H1 (cell line): Measurements from ENCODE around the gene TMEM35B. TPM values are rescaled to one million over a fixed set of nuclear protein-coding genes. Genes with fewer than 3 reads are reported as not detected.

Source experiments
- ASH2L ChIP-seq: fragments of 200-600, 300-600 bp; sonication (generic); IDR thresholded peaks from one replicate; pipeline ENCODE4 v1.7.1; 2017; ENCODE audit warnings: low read length
- BRCA1 ChIP-seq: IDR thresholded peaks from 2 replicates; pipeline ENCODE4 v1.6.1; 2012; ENCODE audit warnings: low read depth, low read length, improper control_type of control experiment
- CBX5 ChIP-seq: fragments of 300-800, 300-1000 bp; sonication (generic); IDR thresholded peaks from 2 replicates; pipeline ENCODE4 v1.7.1; 2016; ENCODE audit warnings: antibody characterized with exemption, low read length, low read depth
- CBX8 ChIP-seq: fragments of 300-800, 300-1000 bp; sonication (generic); IDR thresholded peaks from 2 replicates; pipeline ENCODE4 v1.7.1; 2016; ENCODE audit warnings: low read depth, low read length, borderline replicate concordance
- EZH2 ChIP-seq: fragments of 200-600 bp; sonication (generic); IDR thresholded peaks from 2 replicates; pipeline ENCODE4 v1.7.1; 2012; ENCODE audit warnings: low read depth, mild to moderate bottlenecking, moderate library complexity, low read length, inconsistent platforms; ENCODE audit not compliant: severe bottlenecking
- FOSL1 ChIP-seq: IDR thresholded peaks from 2 replicates; pipeline ENCODE4 v1.6.1; 2011; ENCODE audit warnings: mild to moderate bottlenecking, low read depth, low read length, moderate library complexity; ENCODE audit not compliant: insufficient read depth
- GABPA ChIP-seq: IDR thresholded peaks from 2 replicates; pipeline ENCODE4 v1.6.1; 2011; ENCODE audit warnings: mild to moderate bottlenecking, low read length, moderate library complexity, borderline replicate concordance; ENCODE audit not compliant: insufficient read depth
- HDAC2 ChIP-seq, 2 experiments: fragments of 300-600 bp in 1 of 2; sonication (generic) in 1 of 2; IDR thresholded peaks; 2 replicates each; pipeline ENCODE4 v1.6.1; 2011 to 2012; ENCODE audit warnings: low read depth in 2 of 2, low read length in 2 of 2, mild to moderate bottlenecking in 2 of 2, moderate library complexity in 2 of 2, borderline replicate concordance in 1 of 2, inconsistent platforms in 1 of 2
- JUN ChIP-seq: IDR thresholded peaks from 2 replicates; pipeline ENCODE4 v1.6.1; 2011; ENCODE audit warnings: low read depth, mild to moderate bottlenecking, improper control_type of control experiment, low read length
- KDM1A ChIP-seq: fragments of 200-600, 300-600 bp; sonication (generic); IDR thresholded peaks from 2 replicates; pipeline ENCODE4 v1.7.1; 2016; ENCODE audit warnings: mild to moderate bottlenecking, low read length, borderline replicate concordance
- KDM4A ChIP-seq: IDR thresholded peaks from one replicate; pipeline ENCODE4 v1.7.1; 2012; ENCODE audit warnings: low read depth, mild to moderate bottlenecking, moderate library complexity, low read length, inconsistent platforms; ENCODE audit not compliant: severe bottlenecking
- KDM5A ChIP-seq: fragments of 200-600 bp; IDR thresholded peaks from 2 replicates; pipeline ENCODE4 v1.7.1; 2012; ENCODE audit warnings: mild to moderate bottlenecking, low read length, inconsistent platforms, mixed read lengths
- NANOG ChIP-seq: IDR thresholded peaks from 2 replicates; pipeline ENCODE4 v1.6.1; 2011; ENCODE audit warnings: low read length, low read depth, mild to moderate bottlenecking, inconsistent platforms; ENCODE audit not compliant: insufficient read depth, poor library complexity, severe bottlenecking
- NRF1 ChIP-seq: IDR thresholded peaks from 2 replicates; pipeline ENCODE4 v1.6.1; 2011; ENCODE audit warnings: mild to moderate bottlenecking, low read depth, low read length, improper control_type of control experiment
- PHF8 ChIP-seq: fragments of 200-600 bp; sonication (generic); conservative IDR thresholded peaks from 2 replicates; pipeline ENCODE4 v1.7.1; 2012; ENCODE audit warnings: low read depth, mild to moderate bottlenecking, inconsistent platforms, low read length, moderate library complexity
- POLR2A ChIP-seq, 2 experiments: IDR thresholded peaks; 1 replicate in 1 of 2; 2 replicates in 1 of 2; pipeline ENCODE4 v1.6.1; 2011; ENCODE audit warnings: low read depth in 2 of 2, low read length in 2 of 2, mild to moderate bottlenecking in 2 of 2; ENCODE audit errors: control extremely low read depth in 1 of 2
- RBBP5 ChIP-seq: IDR thresholded peaks from 2 replicates; pipeline ENCODE4 v1.7.1; 2012; ENCODE audit warnings: low read depth, mild to moderate bottlenecking, inconsistent platforms, low read length, moderate library complexity, borderline replicate concordance
- RFX5 ChIP-seq: IDR thresholded peaks from 2 replicates; pipeline ENCODE4 v1.6.1; 2011; ENCODE audit warnings: low read depth, low read length, improper control_type of control experiment, borderline replicate concordance
- RNF2 ChIP-seq: fragments of 200-900, 300-1000 bp; sonication (generic); IDR thresholded peaks from 2 replicates; pipeline ENCODE4 v1.7.1; 2016; ENCODE audit warnings: borderline replicate concordance, low read depth, mild to moderate bottlenecking, antibody characterized with exemption, low read length; ENCODE audit not compliant: poor library complexity, severe bottlenecking; ENCODE audit errors: missing control alignments
- SIN3A ChIP-seq, 2 experiments: IDR thresholded peaks in 1 of 2; conservative IDR thresholded peaks in 1 of 2; 2 replicates each; pipeline ENCODE4 v1.6.1; 2011 to 2012; ENCODE audit warnings: low read length in 2 of 2, improper control_type of control experiment in 1 of 2, low read depth in 1 of 2, mild to moderate bottlenecking in 1 of 2
- SIRT6 ChIP-seq: IDR thresholded peaks from one replicate; pipeline ENCODE4 v1.7.1; 2012; ENCODE audit warnings: low read length, inconsistent platforms
- SRF ChIP-seq: IDR thresholded peaks from 2 replicates; pipeline ENCODE4 v1.6.1; 2011; ENCODE audit warnings: mild to moderate bottlenecking, low read depth, low read length, moderate library complexity
- TCF12 ChIP-seq: IDR thresholded peaks from 2 replicates; pipeline ENCODE4 v1.6.1; 2011; ENCODE audit warnings: low read depth, mild to moderate bottlenecking, low read length
- polyA plus RNA-seq, 7 experiments: library from polyadenylated mRNA; depleted of rRNA in 3 of 7; stranded (reverse) in 5 of 7; unstranded in 2 of 7; fragments of >200 nt in 5 of 7; fragments of 200-250 nt in 2 of 7; gene quantifications; 1 replicate in 5 of 7; 2 replicates in 1 of 7; 4 replicates in 1 of 7; pipeline versions ENCODE4 v1.2.1 to v1.2.3, GENCODE V29; 2011 to 2013; ENCODE audit warnings: missing spikeins in 2 of 7, mixed read lengths in 2 of 7
- total RNA-seq: library from RNA; stranded (reverse); fragmentation: NEBNext Ultra II Directional; extraction: Animal tissue kit (Norgen Biotek cat#: 25700); gene quantifications from 2 replicates; pipeline ENCODE4 v1.2.1, GENCODE V29; 2021

TMEM35B gene
- total and polyA plus RNA-seq, 2 of the 8 experiments (the other 6 are each of a cell fraction or from before 2014, with no cell fraction given): 10.2 to 31.1 TPM

- TF ChIP-seq KDM4A (peak; percentile 67), JUN (no peak), HDAC2 (IDR thresholded peaks at IDR 0.05; ENCODE audit: borderline replicate concordance in 1 of 2, low read depth in 2 of 2, low read length in 2 of 2) (peak; percentile 13 to 76; a peak in 1 of 4 replicates), ASH2L (peak; percentile 72), RFX5 (no peak), NANOG (no peak), RBBP5 (peak; percentile 62; the same call in 1 of the 2 replicates), SIRT6 (no peak), POLR2A (IDR thresholded peaks at IDR 0.05; ENCODE audit: control extremely low read depth in 1 of 2, low read depth in 2 of 2, low read length in 2 of 2) (peak in 1 of 2 experiments; percentile 39; a peak in 1 of 3 replicates), FOSL1 (no peak), BRCA1 (no peak), TCF12 (no peak), RNF2 (no peak), CBX8 (no peak), KDM1A (peak; percentile 89; the same call in 1 of the 2 replicates), SRF (no peak), SIN3A (conservative IDR thresholded peaks at IDR 0.05 in 1 of 2, IDR thresholded peaks at IDR 0.05 in 1 of 2; ENCODE audit: low read depth in 1 of 2, low read length in 2 of 2) (0 out of 4 replicates have a peak, but pooled peaks of 1 of the 2 experiments have one; percentile 18), CBX5 (no peak), KDM5A (no peak), PHF8 (peak; percentile 71), EZH2 (no peak), GABPA (no peak), NRF1 (no peak)
These were observed at the start of gene TMEM35B (continued) for GRCh38 chr1:34984793-34985608.
